Ishikawa (cell line): Measurements from ENCODE around the gene URB2.

Experiments
- CREB1 ChIP-seq: IDR thresholded peaks from 2 replicates; pipeline ENCODE4 v1.6.1; 2012; ENCODE audit warnings: low read depth
- EGR1 ChIP-seq: IDR thresholded peaks from 2 replicates; pipeline ENCODE4 v1.6.1; 2012
- EP300 ChIP-seq: IDR thresholded peaks from 2 replicates; pipeline ENCODE4 v1.6.1; 2012; ENCODE audit warnings: borderline replicate concordance
- TAF1 ChIP-seq: IDR thresholded peaks from 2 replicates; pipeline ENCODE4 v1.6.1; 2012; ENCODE audit warnings: low read depth, mild to moderate bottlenecking
- TCF12 ChIP-seq: IDR thresholded peaks from 2 replicates; pipeline ENCODE4 v1.6.1; 2012; ENCODE audit warnings: low read depth
- TF ChIP-seq, protein P1 (sequence below): IDR thresholded peaks from 2 replicates; pipeline ENCODE4 v1.6.1; 2012
- TF ChIP-seq, protein P2 (sequence below): IDR thresholded peaks from 2 replicates; pipeline ENCODE4 v1.6.1; 2012; ENCODE audit warnings: low read depth, mild to moderate bottlenecking

DNA sequence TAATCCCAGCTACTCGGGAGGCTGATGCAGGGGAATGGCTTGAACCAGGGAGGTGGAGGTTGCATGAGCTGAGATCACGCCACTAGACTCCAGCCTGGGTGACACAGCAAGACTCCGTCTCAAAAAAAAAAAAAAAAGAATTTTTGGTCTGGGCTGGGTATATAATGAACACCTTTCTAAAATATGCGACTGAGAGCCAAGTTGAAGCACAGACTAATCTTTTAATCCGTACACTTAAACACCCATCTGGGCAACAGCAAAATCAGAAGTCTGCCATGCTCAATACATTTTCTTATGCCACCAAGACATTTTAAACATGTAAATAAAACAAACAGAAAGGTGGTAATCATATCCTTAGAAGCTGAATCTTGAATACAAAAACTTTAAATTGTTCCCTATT lies 35.9 kb upstream of the URB2 start:
- TF ChIP-seq, protein P1, sequence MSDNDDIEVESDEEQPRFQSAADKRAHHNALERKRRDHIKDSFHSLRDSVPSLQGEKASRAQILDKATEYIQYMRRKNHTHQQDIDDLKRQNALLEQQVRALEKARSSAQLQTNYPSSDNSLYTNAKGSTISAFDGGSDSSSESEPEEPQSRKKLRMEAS, result no peak
- no peak for TF ChIP-seq TCF12
- TF ChIP-seq TAF1, result no peak
- no peak for TF ChIP-seq EGR1
- TF ChIP-seq EP300, result no peak
- no peak for TF ChIP-seq CREB1
- TF ChIP-seq, protein P2, sequence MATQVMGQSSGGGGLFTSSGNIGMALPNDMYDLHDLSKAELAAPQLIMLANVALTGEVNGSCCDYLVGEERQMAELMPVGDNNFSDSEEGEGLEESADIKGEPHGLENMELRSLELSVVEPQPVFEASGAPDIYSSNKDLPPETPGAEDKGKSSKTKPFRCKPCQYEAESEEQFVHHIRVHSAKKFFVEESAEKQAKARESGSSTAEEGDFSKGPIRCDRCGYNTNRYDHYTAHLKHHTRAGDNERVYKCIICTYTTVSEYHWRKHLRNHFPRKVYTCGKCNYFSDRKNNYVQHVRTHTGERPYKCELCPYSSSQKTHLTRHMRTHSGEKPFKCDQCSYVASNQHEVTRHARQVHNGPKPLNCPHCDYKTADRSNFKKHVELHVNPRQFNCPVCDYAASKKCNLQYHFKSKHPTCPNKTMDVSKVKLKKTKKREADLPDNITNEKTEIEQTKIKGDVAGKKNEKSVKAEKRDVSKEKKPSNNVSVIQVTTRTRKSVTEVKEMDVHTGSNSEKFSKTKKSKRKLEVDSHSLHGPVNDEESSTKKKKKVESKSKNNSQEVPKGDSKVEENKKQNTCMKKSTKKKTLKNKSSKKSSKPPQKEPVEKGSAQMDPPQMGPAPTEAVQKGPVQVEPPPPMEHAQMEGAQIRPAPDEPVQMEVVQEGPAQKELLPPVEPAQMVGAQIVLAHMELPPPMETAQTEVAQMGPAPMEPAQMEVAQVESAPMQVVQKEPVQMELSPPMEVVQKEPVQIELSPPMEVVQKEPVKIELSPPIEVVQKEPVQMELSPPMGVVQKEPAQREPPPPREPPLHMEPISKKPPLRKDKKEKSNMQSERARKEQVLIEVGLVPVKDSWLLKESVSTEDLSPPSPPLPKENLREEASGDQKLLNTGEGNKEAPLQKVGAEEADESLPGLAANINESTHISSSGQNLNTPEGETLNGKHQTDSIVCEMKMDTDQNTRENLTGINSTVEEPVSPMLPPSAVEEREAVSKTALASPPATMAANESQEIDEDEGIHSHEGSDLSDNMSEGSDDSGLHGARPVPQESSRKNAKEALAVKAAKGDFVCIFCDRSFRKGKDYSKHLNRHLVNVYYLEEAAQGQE, result no peak
